HepG2 (cell line): ENCODE measurements around the gene FOXA1. TPM values are rescaled to one million over a fixed set of nuclear protein-coding genes. Genes with fewer than 3 reads are reported as not detected.

Experiments
- ARID2 ChIP-seq: sonication (generic); formaldehyde crosslinking; IDR thresholded peaks from 2 replicates; pipeline ENCODE4 v1.8.1; 2022; ENCODE audit warnings: mild to moderate bottlenecking, missing genetic modification reagents, borderline replicate concordance
- ARNTL ChIP-seq: sonication (generic); formaldehyde crosslinking; IDR thresholded peaks from 2 replicates; pipeline ENCODE4 v1.4.0; 2020; ENCODE audit warnings: mild to moderate bottlenecking, missing genetic modification reagents
- DNMT3B ChIP-seq: conservative IDR thresholded peaks from 2 replicates; pipeline ENCODE4 v1.6.1; 2016; ENCODE audit warnings: missing biosample characterization, control low read depth
- GTF3A ChIP-seq: sonication (generic); formaldehyde crosslinking; conservative IDR thresholded peaks from 2 replicates; pipeline ENCODE4 v1.4.0; 2020; ENCODE audit warnings: mild to moderate bottlenecking, missing genetic modification reagents
- MIER3 ChIP-seq: IDR thresholded peaks from 2 replicates; pipeline ENCODE4 v1.6.1; 2016; ENCODE audit warnings: missing compliant biosample characterization, borderline replicate concordance
- MIXL1 ChIP-seq: IDR thresholded peaks from 2 replicates; pipeline ENCODE4 v1.6.1; 2016
- ONECUT2 ChIP-seq: sonication (generic); formaldehyde crosslinking; IDR thresholded peaks from 2 replicates; pipeline ENCODE4 v1.4.0; 2020; ENCODE audit warnings: missing genetic modification reagents
- PAWR ChIP-seq: sonication (generic); formaldehyde crosslinking; IDR thresholded peaks from 2 replicates; pipeline ENCODE4 v1.4.0; 2020; ENCODE audit warnings: missing genetic modification reagents, mild to moderate bottlenecking, borderline replicate concordance
- RARG ChIP-seq: sonication (generic); formaldehyde crosslinking; IDR thresholded peaks from 2 replicates; pipeline ENCODE4 v1.4.0; 2020; ENCODE audit warnings: low read depth, mild to moderate bottlenecking, missing genetic modification reagents
- RXRB ChIP-seq: IDR thresholded peaks from 2 replicates; pipeline ENCODE4 v1.6.1; 2016; ENCODE audit warnings: borderline replicate concordance, missing genetic modification reagents, missing compliant biosample characterization
- SAP130 ChIP-seq: IDR thresholded peaks from 2 replicates; pipeline ENCODE4 v1.6.1; 2016; ENCODE audit warnings: low read depth
- TARDBP ChIP-seq: sonication (generic); formaldehyde crosslinking; IDR thresholded peaks from 2 replicates; pipeline ENCODE4 v1.8.0; 2022; ENCODE audit warnings: mild to moderate bottlenecking, missing genetic modification reagents
- ZNF24 ChIP-seq: fragments of 450-650 bp; IDR thresholded peaks from 2 replicates; pipeline ENCODE4 v1.6.1; 2017; ENCODE audit warnings: antibody characterized with exemption, mild to moderate bottlenecking
- ZNF530 ChIP-seq: sonication (generic); formaldehyde crosslinking; IDR thresholded peaks from 2 replicates; pipeline ENCODE4 v1.5.0; 2020; ENCODE audit warnings: low read depth, mild to moderate bottlenecking, missing genetic modification reagents
- ZNF605 ChIP-seq: sonication (generic); formaldehyde crosslinking; IDR thresholded peaks from 2 replicates; pipeline ENCODE4 v1.8.0; 2022; ENCODE audit warnings: mild to moderate bottlenecking, missing genetic modification reagents
- ZNF678 ChIP-seq: sonication (generic); formaldehyde crosslinking; IDR thresholded peaks from 2 replicates; pipeline ENCODE4 v1.4.0; 2020; ENCODE audit warnings: mild to moderate bottlenecking, missing genetic modification reagents
- polyA plus RNA-seq, 8 experiments: library from polyadenylated mRNA; depleted of rRNA in 3 of 8; stranded (reverse) in 7 of 8; unstranded in 1 of 8; fragments of >200 nt; fragmentation: Illumina TruSeq in 4 of 8; extraction: Trizol in 4 of 8; gene quantifications; 2 replicates each; pipeline versions ENCODE4 v1.2.1 to v1.2.3, GENCODE V29; 2011 to 2016; ENCODE audit warnings: low read depth in 4 of 8, missing spikeins in 1 of 8, mixed read lengths in 1 of 8; ENCODE audit not compliant: insufficient read depth in 1 of 8
- total RNA-seq, 5 experiments: library from RNA; depleted of rRNA; stranded (reverse); fragments of >200 nt; fragmentation: Illumina TruSeq; extraction: Trizol; gene quantifications; 2 replicates each; pipeline ENCODE4 v1.2.3, GENCODE V29; 2016; ENCODE audit warnings: low read depth in 1 of 5
- TF ChIP-seq, protein P1 (sequence below): sonication (generic); formaldehyde crosslinking; IDR thresholded peaks from 2 replicates; pipeline ENCODE4 v1.4.0; 2020; ENCODE audit warnings: missing genetic modification reagents, mild to moderate bottlenecking, borderline replicate concordance
- TF ChIP-seq, protein P2 (sequence below): IDR thresholded peaks from 2 replicates; pipeline ENCODE4 v1.6.1; 2016; ENCODE audit warnings: control low read depth
- TF ChIP-seq, protein P3 (sequence below): sonication (generic); formaldehyde crosslinking; IDR thresholded peaks from 2 replicates; pipeline ENCODE4 v1.4.0; 2020; ENCODE audit warnings: mild to moderate bottlenecking, missing genetic modification reagents
- TF ChIP-seq, protein P4 (sequence below): sonication (generic); formaldehyde crosslinking; IDR thresholded peaks from 2 replicates; pipeline ENCODE4 v1.4.0; 2020; ENCODE audit warnings: missing genetic modification reagents, borderline replicate concordance

The FOXA1 gene
- total and polyA plus RNA-seq, 2 of the 13 experiments (the other 11 are each of a cell fraction or from before 2014, with no cell fraction given): 43.4 to 58.6 TPM

DNA sequence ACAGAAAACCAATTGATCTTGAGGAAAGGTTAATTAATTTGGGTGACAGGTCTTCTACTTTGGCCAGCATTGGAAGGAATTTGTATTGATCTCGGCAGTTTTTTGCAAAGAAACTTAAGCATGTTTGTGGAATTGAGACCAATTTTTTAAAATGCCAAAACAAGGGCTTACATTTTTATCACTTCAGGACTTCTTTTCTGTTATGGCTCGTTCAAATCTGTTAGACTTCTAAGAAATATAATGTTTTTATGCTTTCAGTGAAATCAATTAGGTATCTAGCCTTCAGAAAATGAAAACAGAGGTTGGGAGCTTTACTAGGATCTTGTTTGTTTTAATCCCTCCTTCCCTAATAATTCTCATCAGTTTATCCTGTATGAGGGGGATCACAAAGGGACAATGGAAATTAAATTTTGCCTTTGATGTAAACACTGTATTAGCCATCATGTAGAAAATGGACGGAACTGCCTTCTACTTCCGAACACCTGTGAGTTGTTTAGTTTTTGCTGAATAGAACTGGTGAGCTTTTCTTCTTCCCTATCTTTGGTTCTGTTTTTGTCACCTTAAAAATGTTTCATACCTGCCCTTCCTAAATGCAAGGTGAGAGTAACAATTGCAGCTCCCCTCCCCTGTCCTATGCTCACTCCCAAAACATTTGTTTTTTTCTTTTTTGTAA is 7.8 kb downstream of the FOXA1 start (continued):
- TF ChIP-seq, protein P1, sequence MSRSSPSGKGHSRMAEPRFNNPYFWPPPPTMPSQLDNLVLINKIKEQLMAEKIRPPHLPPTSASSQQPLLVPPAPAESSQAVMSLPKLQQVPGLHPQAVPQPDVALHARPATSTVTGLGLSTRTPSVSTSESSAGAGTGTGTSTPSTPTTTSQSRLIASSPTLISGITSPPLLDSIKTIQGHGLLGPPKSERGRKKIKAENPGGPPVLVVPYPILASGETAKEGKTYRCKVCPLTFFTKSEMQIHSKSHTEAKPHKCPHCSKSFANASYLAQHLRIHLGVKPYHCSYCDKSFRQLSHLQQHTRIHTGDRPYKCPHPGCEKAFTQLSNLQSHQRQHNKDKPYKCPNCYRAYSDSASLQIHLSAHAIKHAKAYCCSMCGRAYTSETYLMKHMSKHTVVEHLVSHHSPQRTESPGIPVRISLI (CRISPR knock-in tag): 0 out of 2 replicates have a peak, but pooled peaks have one; percentile 34
- TF ChIP-seq SAP130 (CRISPR knock-in tag) (0 out of 2 replicates have a peak, but pooled peaks have one; percentile 7), ZNF605 (CRISPR knock-in tag) (no peak), ARNTL (CRISPR knock-in tag) (peak; percentile 38; the same call in 1 of the 2 replicates), MIER3 (CRISPR knock-in tag) (peak; percentile 51; the same call in 1 of the 2 replicates), ZNF530 (CRISPR knock-in tag) (no peak), ARID2 (peak; percentile 3; the same call in 1 of the 2 replicates), GTF3A (CRISPR knock-in tag) (0 out of 2 replicates have a peak, but pooled peaks have one; percentile 35), PAWR (CRISPR knock-in tag) (0 out of 2 replicates have a peak, but pooled peaks have one; percentile 38), MIXL1 (CRISPR knock-in tag) (peak; percentile 49; the same call in 1 of the 2 replicates), ONECUT2 (CRISPR knock-in tag) (peak; percentile 56), RXRB (CRISPR knock-in tag) (peak; percentile 25; the same call in 1 of the 2 replicates), ZNF678 (CRISPR knock-in tag) (no peak), RARG (CRISPR knock-in tag) (peak; percentile 52), ZNF24 (0 out of 2 replicates have a peak, but pooled peaks have one; percentile 4), TARDBP (CRISPR knock-in tag) (no peak), DNMT3B (CRISPR knock-in tag) (peak; percentile 91; the same call in 1 of the 2 replicates)
- TF ChIP-seq, protein P2, sequence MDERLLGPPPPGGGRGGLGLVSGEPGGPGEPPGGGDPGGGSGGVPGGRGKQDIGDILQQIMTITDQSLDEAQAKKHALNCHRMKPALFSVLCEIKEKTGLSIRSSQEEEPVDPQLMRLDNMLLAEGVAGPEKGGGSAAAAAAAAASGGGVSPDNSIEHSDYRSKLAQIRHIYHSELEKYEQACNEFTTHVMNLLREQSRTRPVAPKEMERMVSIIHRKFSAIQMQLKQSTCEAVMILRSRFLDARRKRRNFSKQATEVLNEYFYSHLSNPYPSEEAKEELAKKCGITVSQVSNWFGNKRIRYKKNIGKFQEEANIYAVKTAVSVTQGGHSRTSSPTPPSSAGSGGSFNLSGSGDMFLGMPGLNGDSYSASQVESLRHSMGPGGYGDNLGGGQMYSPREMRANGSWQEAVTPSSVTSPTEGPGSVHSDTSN: no peak
- TF ChIP-seq, protein P3, sequence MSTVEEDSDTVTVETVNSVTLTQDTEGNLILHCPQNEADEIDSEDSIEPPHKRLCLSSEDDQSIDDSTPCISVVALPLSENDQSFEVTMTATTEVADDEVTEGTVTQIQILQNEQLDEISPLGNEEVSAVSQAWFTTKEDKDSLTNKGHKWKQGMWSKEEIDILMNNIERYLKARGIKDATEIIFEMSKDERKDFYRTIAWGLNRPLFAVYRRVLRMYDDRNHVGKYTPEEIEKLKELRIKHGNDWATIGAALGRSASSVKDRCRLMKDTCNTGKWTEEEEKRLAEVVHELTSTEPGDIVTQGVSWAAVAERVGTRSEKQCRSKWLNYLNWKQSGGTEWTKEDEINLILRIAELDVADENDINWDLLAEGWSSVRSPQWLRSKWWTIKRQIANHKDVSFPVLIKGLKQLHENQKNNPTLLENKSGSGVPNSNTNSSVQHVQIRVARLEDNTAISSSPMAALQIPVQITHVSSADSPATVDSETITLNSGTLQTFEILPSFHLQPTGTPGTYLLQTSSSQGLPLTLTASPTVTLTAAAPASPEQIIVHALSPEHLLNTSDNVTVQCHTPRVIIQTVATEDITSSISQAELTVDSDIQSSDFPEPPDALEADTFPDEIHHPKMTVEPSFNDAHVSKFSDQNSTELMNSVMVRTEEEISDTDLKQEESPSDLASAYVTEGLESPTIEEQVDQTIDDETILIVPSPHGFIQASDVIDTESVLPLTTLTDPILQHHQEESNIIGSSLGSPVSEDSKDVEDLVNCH (CRISPR knock-in tag): 0 out of 2 replicates have a peak, but pooled peaks have one; percentile 48
- TF ChIP-seq, protein P4, sequence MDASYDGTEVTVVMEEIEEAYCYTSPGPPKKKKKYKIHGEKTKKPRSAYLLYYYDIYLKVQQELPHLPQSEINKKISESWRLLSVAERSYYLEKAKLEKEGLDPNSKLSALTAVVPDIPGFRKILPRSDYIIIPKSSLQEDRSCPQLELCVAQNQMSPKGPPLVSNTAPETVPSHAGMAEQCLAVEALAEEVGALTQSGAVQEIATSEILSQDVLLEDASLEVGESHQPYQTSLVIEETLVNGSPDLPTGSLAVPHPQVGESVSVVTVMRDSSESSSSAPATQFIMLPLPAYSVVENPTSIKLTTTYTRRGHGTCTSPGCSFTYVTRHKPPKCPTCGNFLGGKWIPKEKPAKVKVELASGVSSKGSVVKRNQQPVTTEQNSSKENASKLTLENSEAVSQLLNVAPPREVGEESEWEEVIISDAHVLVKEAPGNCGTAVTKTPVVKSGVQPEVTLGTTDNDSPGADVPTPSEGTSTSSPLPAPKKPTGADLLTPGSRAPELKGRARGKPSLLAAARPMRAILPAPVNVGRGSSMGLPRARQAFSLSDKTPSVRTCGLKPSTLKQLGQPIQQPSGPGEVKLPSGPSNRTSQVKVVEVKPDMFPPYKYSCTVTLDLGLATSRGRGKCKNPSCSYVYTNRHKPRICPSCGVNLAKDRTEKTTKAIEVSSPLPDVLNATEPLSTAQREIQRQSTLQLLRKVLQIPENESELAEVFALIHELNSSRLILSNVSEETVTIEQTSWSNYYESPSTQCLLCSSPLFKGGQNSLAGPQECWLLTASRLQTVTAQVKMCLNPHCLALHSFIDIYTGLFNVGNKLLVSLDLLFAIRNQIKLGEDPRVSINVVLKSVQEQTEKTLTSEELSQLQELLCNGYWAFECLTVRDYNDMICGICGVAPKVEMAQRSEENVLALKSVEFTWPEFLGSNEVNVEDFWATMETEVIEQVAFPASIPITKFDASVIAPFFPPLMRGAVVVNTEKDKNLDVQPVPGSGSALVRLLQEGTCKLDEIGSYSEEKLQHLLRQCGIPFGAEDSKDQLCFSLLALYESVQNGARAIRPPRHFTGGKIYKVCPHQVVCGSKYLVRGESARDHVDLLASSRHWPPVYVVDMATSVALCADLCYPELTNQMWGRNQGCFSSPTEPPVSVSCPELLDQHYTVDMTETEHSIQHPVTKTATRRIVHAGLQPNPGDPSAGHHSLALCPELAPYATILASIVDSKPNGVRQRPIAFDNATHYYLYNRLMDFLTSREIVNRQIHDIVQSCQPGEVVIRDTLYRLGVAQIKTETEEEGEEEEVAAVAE (CRISPR knock-in tag): peak; percentile 12; the same call in 1 of the 2 replicates
